ENCODE data around the gene PRKCZ. TPM values are rescaled to one million over a fixed set of nuclear protein-coding genes. Genes with fewer than 3 reads are reported as not detected.

PRKCZ gene
- polyA plus RNA-seq, 1 donor, result 7.8 TPM

- DNase-seq, result peak; percentile 65
Observed at GRCh38 chr1:2025491-2025981, 24.7 kb upstream of the PRKCZ start.

GRCh38 chr1:2027961-2028583 lies 22.1 kb upstream of the PRKCZ start:
- no peak for DNase-seq

- DNase-seq, result no peak
Observed at GRCh38 chr1:2028870-2029560, 21.2 kb upstream of the PRKCZ start.

- DNase-seq, result no peak
Observed at GRCh38 chr1:2029561-2029960, 20.6 kb upstream of the PRKCZ start.

GRCh38 chr1:2030076-2030871 lies 19.9 kb upstream of the PRKCZ start:
- no peak for DNase-seq

GRCh38 chr1:2031546-2032540 lies 18.4 kb upstream of the PRKCZ start:
- no peak for DNase-seq

GRCh38 chr1:2032737-2033136 lies 17.5 kb upstream of the PRKCZ start:
- no peak for DNase-seq

GRCh38 chr1:2033165-2033564 lies 17.0 kb upstream of the PRKCZ start:
- DNase-seq, result no peak

- DNase-seq, result no peak
Observed at GRCh38 chr1:2036287-2036686, 13.9 kb upstream of the PRKCZ start.

GRCh38 chr1:2037314-2037979 lies 12.8 kb upstream of the PRKCZ start:
- DNase-seq, result no peak

GRCh38 chr1:2038229-2038628 lies 12.0 kb upstream of the PRKCZ start:
- no peak for DNase-seq

GRCh38 chr1:2039251-2039650 lies 11.0 kb upstream of the PRKCZ start:
- no peak for DNase-seq

GRCh38 chr1:2041305-2041704 lies 8.9 kb upstream of the PRKCZ start:
- no peak for DNase-seq

- no peak for DNase-seq
Observed at GRCh38 chr1:2041887-2042286, 8.3 kb upstream of the PRKCZ start.

- DNase-seq, result no peak
Observed at GRCh38 chr1:2042830-2043773, 7.1 kb upstream of the PRKCZ start.

GRCh38 chr1:2043886-2044285 lies 6.3 kb upstream of the PRKCZ start:
- DNase-seq, result no peak

- DNase-seq, result peak; percentile 78
Observed at GRCh38 chr1:2044510-2045319, 5.5 kb upstream of the PRKCZ start.

- peak; percentile 31 for DNase-seq
Observed at GRCh38 chr1:2045468-2046173, 4.6 kb upstream of the PRKCZ start.

Measured in hindlimb muscle (tissue), 1 donor.